ENCODE measurements around the gene GJD4. TPM values are rescaled to one million over a fixed set of nuclear protein-coding genes. Genes with fewer than 3 reads are reported as not detected.
A peak's percentile ranks its signal among the peaks of the same experiment; 100 is the strongest.

The GJD4 gene
- total RNA-seq, 1 experiment from 2014 or later = not detected

DNA sequence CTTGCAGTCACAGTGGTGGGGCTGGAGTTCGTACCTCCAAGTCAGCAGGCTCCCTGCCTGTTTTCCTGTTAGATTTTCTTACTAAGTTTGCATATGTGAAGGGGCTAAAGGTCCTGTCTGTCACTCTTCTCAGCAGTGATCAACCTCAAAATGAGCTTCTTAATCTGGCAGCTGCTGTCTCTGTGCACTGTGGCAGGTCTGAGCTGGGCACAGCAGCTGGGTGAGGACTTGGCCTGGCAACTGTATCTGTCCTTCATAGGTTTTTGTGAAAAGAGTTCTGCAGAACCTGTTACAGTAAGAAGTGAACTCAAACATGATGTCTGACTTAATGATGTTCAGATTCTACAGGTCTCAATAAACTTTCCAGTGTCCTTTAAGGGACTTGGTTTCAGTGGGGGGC is 31.3 kb upstream of the GJD4 start:
- no TSS peak for BruUV-seq (replicated peaks)
- H3K36me3 ChIP-seq (ENCODE audit: insufficient read depth, low read length, poor library complexity, severe bottlenecking) = peaks cover 8% of the 10 kb centered on the region
- no peak overlapping the region for H3K27ac ChIP-seq (ENCODE audit: low read depth, low read length, poor library complexity, severe bottlenecking)
- DNase-seq (ENCODE audit: low spot score) = no peak
- TF ChIP-seq, protein P1, sequence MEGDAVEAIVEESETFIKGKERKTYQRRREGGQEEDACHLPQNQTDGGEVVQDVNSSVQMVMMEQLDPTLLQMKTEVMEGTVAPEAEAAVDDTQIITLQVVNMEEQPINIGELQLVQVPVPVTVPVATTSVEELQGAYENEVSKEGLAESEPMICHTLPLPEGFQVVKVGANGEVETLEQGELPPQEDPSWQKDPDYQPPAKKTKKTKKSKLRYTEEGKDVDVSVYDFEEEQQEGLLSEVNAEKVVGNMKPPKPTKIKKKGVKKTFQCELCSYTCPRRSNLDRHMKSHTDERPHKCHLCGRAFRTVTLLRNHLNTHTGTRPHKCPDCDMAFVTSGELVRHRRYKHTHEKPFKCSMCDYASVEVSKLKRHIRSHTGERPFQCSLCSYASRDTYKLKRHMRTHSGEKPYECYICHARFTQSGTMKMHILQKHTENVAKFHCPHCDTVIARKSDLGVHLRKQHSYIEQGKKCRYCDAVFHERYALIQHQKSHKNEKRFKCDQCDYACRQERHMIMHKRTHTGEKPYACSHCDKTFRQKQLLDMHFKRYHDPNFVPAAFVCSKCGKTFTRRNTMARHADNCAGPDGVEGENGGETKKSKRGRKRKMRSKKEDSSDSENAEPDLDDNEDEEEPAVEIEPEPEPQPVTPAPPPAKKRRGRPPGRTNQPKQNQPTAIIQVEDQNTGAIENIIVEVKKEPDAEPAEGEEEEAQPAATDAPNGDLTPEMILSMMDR (conservative IDR thresholded peaks at IDR 0.05; ENCODE audit: low read depth, low read length) = no peak
- no peak for TF ChIP-seq EZH2 (IDR thresholded peaks at IDR 0.05; ENCODE audit: borderline replicate concordance, low read depth, low read length, poor library complexity, severe bottlenecking)
- no peaks in the 10 kb centered on the region for H3K4me1 ChIP-seq (ENCODE audit: insufficient read depth, low read length, poor library complexity, severe bottlenecking)
- POLR2A ChIA-PET (ENCODE audit: low non-redundant PET) = no interaction called here
- intact Hi-C loops (cut with micrococcal nuclease; ENCODE audit: unreplicated experiment) = no loop called here
- CTCF ChIA-PET = no interaction called here
- no peaks in the 10 kb centered on the region for H3K9me3 ChIP-seq (ENCODE audit: low read depth, low read length, poor library complexity, severe bottlenecking)
- H3K27me3 ChIP-seq (replicated peaks; ENCODE audit: insufficient read depth, low read depth, low read length, poor library complexity) = no peaks in the 10 kb centered on the region
- H3K4me3 ChIP-seq (ENCODE audit: low read depth, low read length, poor library complexity, severe bottlenecking) = no peak overlapping the region

DNA sequence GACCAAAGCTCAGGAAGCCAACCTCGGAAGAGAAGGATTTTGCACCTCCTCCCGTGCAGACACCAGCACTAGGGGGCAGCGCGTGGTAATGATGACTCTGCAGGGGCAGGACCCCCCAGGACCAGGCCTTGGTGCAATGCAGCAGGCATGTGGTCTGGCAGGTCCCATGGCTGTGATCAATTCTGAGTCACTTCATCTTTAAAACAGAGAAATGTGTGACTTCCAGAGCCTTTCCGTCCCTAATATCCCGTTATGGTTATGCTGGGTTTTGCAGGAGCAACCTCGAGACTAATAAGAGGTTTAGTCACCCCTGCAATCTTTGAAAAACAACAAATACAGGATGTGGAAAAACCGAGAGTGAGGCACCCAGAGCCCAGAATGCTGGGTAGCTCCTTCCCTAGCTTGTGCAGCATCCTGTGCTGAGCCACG is 30.2 kb upstream of the GJD4 start:
- POLR2A ChIA-PET (ENCODE audit: low non-redundant PET) = no interaction called here
- H3K27ac ChIP-seq (ENCODE audit: low read depth, low read length, poor library complexity, severe bottlenecking) = no peak overlapping the region
- CTCF ChIA-PET = no interaction called here

DNA sequence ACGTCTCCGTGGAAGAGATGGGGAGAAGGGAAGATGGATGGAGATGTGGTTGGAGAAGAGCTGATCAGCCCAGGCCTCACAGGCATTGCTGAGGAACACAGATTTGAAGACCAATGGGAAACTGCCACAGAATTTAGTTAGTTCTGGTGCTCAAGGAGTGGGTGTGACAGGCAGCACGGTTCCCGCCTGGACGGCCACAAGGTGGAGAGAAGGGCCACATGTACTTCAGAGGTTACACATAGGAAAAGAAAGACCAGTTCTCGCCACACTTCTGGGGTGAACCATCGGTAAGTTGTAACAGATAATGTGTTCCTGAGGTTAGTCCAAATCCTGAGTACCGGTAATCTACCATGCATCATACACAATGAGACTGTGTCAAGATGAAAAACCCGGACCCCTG is 29.5 kb upstream of the GJD4 start:
- Histone ChIP-seq H3K4me3 (ENCODE audit: low read depth, low read length, poor library complexity, severe bottlenecking) (no peak overlapping the region), H3K9me3 (ENCODE audit: low read depth, low read length, poor library complexity, severe bottlenecking) (no peaks in the 10 kb centered on the region), H3K4me1 (ENCODE audit: insufficient read depth, low read length, poor library complexity, severe bottlenecking) (no peaks in the 10 kb centered on the region), H3K36me3 (ENCODE audit: insufficient read depth, low read length, poor library complexity, severe bottlenecking) (no peaks in the 10 kb centered on the region), H3K27ac (ENCODE audit: low read depth, low read length, poor library complexity, severe bottlenecking) (no peak overlapping the region), H3K27me3 (replicated peaks; ENCODE audit: insufficient read depth, low read depth, low read length, poor library complexity) (no peaks in the 10 kb centered on the region)
- ChIA-PET POLR2A (ENCODE audit: low non-redundant PET) (no interaction called here), CTCF (no interaction called here)
- intact Hi-C loops (cut with micrococcal nuclease; ENCODE audit: unreplicated experiment) = no loop called here
- BruUV-seq (replicated peaks) = no TSS peak
- no peak for TF ChIP-seq EZH2 (IDR thresholded peaks at IDR 0.05; ENCODE audit: borderline replicate concordance, low read depth, low read length, poor library complexity, severe bottlenecking)
- TF ChIP-seq, protein P1 (conservative IDR thresholded peaks at IDR 0.05; ENCODE audit: low read depth, low read length) = no peak
- no peak for DNase-seq (ENCODE audit: low spot score)

More for the DNA sequence above, 30.2 kb upstream of the GJD4 start:
- H3K36me3 ChIP-seq (ENCODE audit: insufficient read depth, low read length, poor library complexity, severe bottlenecking) = no peaks in the 10 kb centered on the region
- intact Hi-C loops (cut with micrococcal nuclease; ENCODE audit: unreplicated experiment) = no loop called here
- H3K4me1 ChIP-seq (ENCODE audit: insufficient read depth, low read length, poor library complexity, severe bottlenecking) = no peaks in the 10 kb centered on the region
- H3K4me3 ChIP-seq (ENCODE audit: low read depth, low read length, poor library complexity, severe bottlenecking) = no peak overlapping the region
- H3K27me3 ChIP-seq (replicated peaks; ENCODE audit: insufficient read depth, low read depth, low read length, poor library complexity) = no peaks in the 10 kb centered on the region
- no peak for DNase-seq (ENCODE audit: low spot score)
- H3K9me3 ChIP-seq (ENCODE audit: low read depth, low read length, poor library complexity, severe bottlenecking) = no peaks in the 10 kb centered on the region
- TF ChIP-seq EZH2 (IDR thresholded peaks at IDR 0.05; ENCODE audit: borderline replicate concordance, low read depth, low read length, poor library complexity, severe bottlenecking) = no peak
- TF ChIP-seq, protein P1 (conservative IDR thresholded peaks at IDR 0.05; ENCODE audit: low read depth, low read length) = peak; percentile 44
- BruUV-seq (replicated peaks) = no TSS peak
